Lung (tissue), 12 donors: Measurements from ENCODE around the gene ALDH1A3. TPM values are rescaled to one million over a fixed set of nuclear protein-coding genes. Genes with fewer than 3 reads are reported as not detected.

ENCODE experiments used
- ATAC-seq: fragments of 200-7000 bp; cut with Tn5 transposase; one replicate; pipeline ENCODE4 v1.9.1; 2020; ENCODE audit warnings: moderate number of reproducible peaks; ENCODE audit not compliant: insufficient read depth, low FRiP score
- DNase-seq, 3 donors: peaks; one replicate each; pipeline ENCODE4 v3.0.0-alpha.2; 2013 to 2017
- H3K27ac ChIP-seq, 2 donors: one replicate each; pipeline ENCODE4 v1.5.1; 2013; ENCODE audit warnings: mild to moderate bottlenecking in 2 of 2, moderate library complexity in 2 of 2, control low read depth in 1 of 2, inconsistent platforms in 1 of 2, low read depth in 1 of 2, low read length in 1 of 2
- H3K27me3 ChIP-seq, 3 donors: one replicate each; pipeline ENCODE4 v1.5.1; 2013; ENCODE audit warnings: low read length in 2 of 3; ENCODE audit not compliant: control insufficient read depth in 3 of 3, insufficient read depth in 3 of 3
- H3K36me3 ChIP-seq, 4 donors: one replicate each; pipeline ENCODE4 v1.5.1; 2013; ENCODE audit warnings: low read length in 4 of 4, mild to moderate bottlenecking in 1 of 4, moderate library complexity in 1 of 4; ENCODE audit not compliant: control insufficient read depth in 4 of 4, insufficient read depth in 4 of 4
- H3K4me1 ChIP-seq, 5 donors: one replicate each; pipeline ENCODE4 v1.5.1; 2013; ENCODE audit warnings: low read length in 5 of 5, mild to moderate bottlenecking in 2 of 5, moderate library complexity in 1 of 5; ENCODE audit not compliant: control insufficient read depth in 5 of 5, insufficient read depth in 5 of 5
- H3K4me3 ChIP-seq: one replicate; pipeline ENCODE4 v1.5.1; 2013; ENCODE audit warnings: mild to moderate bottlenecking, control low read depth, moderate library complexity
- H3K9ac ChIP-seq, 2 donors: one replicate each; pipeline ENCODE4 v1.5.1; 2013; ENCODE audit warnings: low read length in 2 of 2, control low read depth in 1 of 2; ENCODE audit not compliant: insufficient read depth in 1 of 2
- H3K9me3 ChIP-seq, 4 donors: one replicate each; pipeline ENCODE4 v1.5.1; 2013; ENCODE audit warnings: low read length in 3 of 4, mild to moderate bottlenecking in 1 of 4, moderate library complexity in 1 of 4; ENCODE audit not compliant: control insufficient read depth in 4 of 4, insufficient read depth in 3 of 4
- CTCF ChIP-seq: IDR thresholded peaks from 2 replicates; pipeline ENCODE4 v1.5.1; 2012; ENCODE audit warnings: mild to moderate bottlenecking; ENCODE audit errors: control extremely low read depth, extremely low read depth
- WGBS, 2 donors: extraction: QIAGEN DNeasy Blood & Tissue Kit; methylation state at CpG; one replicate each; pipeline ENCODE4 v1.1.7; 2013; 5-methylcytosine and 5-hydroxymethylcytosine counted together
- polyA plus RNA-seq, 2 donors: library from polyadenylated mRNA; stranded (reverse); fragments of 200-250 nt; gene quantifications; one replicate each; pipeline ENCODE4 v1.2.1, GENCODE V29; 2013
- total RNA-seq, 2 donors: library from RNA; depleted of rRNA in 1 of 2; stranded (reverse); fragments of >200 nt in 1 of 2; gene quantifications; one replicate each; pipeline ENCODE4 v1.2.1, GENCODE V29; 2014 to 2021
- donor health status: control.
- donor health status: control.
- donor health status: Bipolar disorder and iron deficiency.
- donor health status: healthy.
- donor health status: DM: yes; HTN: yes; CAD: no.

Gene ALDH1A3
- total and polyA plus RNA-seq, 4 donors: 3.0 to 18.7 (median 14.8) TPM

DNA sequence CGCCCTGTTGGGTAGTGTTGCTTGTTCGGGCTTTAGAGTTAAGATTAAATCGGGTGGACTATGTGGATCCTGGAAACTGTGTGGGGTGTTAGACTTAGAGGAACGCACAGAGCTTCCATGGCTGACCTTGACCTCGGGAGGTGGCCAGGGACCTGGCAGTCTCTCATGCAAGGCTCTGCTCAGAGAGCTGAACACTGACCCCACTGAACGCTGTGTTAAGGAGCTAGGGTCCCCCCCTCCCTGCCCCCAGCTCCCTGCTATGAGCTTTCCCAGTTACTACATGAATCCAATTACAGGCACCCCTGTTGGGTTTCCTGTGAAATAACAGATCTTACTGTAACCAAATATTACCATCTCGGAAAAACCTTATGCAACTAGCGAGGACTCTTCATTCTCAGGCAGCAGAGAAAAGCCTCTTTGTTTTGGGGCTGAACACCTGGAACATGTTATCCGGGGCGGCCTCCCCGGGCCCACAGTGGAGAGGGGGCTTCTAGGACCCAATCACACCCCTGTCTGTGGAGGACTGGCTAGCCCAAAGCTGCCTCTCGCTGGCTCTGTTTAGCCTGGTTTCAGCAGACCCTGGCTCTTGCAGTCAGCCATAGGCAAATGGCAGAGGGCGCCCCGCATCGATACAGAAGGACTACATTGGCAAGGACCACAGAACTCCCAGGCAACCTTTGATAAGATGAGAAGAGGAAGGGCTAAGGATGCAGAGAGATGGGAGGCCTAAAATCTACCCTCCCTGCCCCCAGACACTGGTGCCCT lies 25.8 kb upstream of the ALDH1A3 start:
- Histone ChIP-seq H3K9ac (no peak overlapping the region), H3K9me3 (peaks cover 0 to 8% (median 0%) of the 10 kb centered on the region in 4 donors), H3K4me1 (peaks cover 0 to 10% (median 0%) of the 10 kb centered on the region in 5 donors), H3K27ac (no peak overlapping the region), H3K27me3 (peaks cover 0 to 5% (median 2%) of the 10 kb centered on the region in 3 donors), H3K36me3 (no peaks in the 10 kb centered on the region), H3K4me3 (no peak overlapping the region)
- DNase-seq: no peak
- WGBS, 2 donors: 87 to 92% methylated on average over 15 of the region's 15 CpGs
- no peak for ATAC-seq
- no peak for TF ChIP-seq CTCF

GRCh38 chr15:100856867-100857266 lies 22.8 kb upstream of the ALDH1A3 start:
- TF ChIP-seq CTCF: no peak

DNA sequence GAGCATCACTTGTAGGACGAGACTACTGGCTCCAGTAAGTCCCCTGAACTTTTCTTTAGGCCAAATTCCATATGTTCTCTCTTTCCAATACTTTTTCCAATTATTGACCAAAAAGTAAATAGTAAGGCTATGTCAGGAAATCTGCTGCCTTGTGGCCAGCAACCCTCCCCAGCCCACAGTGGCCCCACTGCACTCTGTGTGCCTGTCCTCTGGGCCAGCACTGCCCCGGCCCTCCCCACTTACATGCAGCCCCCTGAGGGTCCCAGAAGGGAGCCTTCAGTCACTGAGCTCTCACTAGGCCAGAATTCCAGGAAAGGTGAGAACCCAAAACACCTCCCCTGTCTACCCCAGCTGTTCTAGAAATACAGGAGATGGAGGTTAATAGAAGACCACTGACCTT lies 21.3 kb upstream of the ALDH1A3 start:
- Histone ChIP-seq H3K36me3 (no peaks in the 10 kb centered on the region), H3K27me3 (no peaks in the 10 kb centered on the region), H3K9me3 (peaks cover 0 to 9% (median 3%) of the 10 kb centered on the region in 4 donors), H3K4me3 (no peak overlapping the region), H3K9ac (no peak overlapping the region), H3K27ac (no peak overlapping the region), H3K4me1 (peaks cover 0 to 1% (median 0%) of the 10 kb centered on the region in 5 donors)
- no peak for TF ChIP-seq CTCF
- no peak for ATAC-seq
- no peak for DNase-seq
- 76 to 91% methylated on average over 2 of the region's 2 CpGs for WGBS, 2 donors

More at GRCh38 chr15:100856867-100857266, 22.8 kb upstream of the ALDH1A3 start:
- WGBS, 2 donors: 27 to 28% methylated on average over 5 of the region's 5 CpGs
- Histone ChIP-seq H3K4me3 (no peak overlapping the region), H3K9me3 (peaks cover 0 to 10% (median 3%) of the 10 kb centered on the region in 4 donors), H3K4me1 (no peaks in the 10 kb centered on the region), H3K27me3 (no peaks in the 10 kb centered on the region), H3K36me3 (no peaks in the 10 kb centered on the region), H3K9ac (no peak overlapping the region), H3K27ac (no peak overlapping the region)
- DNase-seq (peak in 2 of 3 donors; percentile 54 to 56), ATAC-seq (no peak)
